ENCODE data around the gene PRAMEF2. TPM values are rescaled to one million over a fixed set of nuclear protein-coding genes. Genes with fewer than 3 reads are reported as not detected.

The PRAMEF2 gene, protein sequence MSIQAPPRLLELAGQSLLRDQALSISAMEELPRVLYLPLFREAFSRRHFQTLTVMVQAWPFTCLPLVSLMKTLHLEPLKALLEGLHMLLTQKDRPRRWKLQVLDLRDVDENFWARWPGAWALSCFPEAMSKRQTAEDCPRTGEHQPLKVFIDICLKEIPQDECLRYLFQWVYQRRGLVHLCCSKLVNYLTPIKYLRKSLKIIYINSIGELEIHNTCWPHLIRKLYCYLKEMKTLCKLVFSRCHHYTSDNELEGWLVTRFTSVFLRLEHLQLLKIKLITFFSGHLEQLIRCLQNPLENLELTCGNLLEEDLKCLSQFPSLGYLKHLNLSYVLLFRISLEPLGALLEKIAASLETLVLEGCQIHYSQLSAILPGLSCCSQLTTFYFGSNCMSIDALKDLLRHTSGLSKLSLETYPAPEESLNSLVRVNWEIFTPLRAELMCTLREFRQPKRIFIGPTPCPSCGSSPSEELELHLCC
- not detected in 5 replicates for total RNA-seq (2022; extraction: Qiagen RNA extraction; ENCODE audit: low read depth)

DNA sequence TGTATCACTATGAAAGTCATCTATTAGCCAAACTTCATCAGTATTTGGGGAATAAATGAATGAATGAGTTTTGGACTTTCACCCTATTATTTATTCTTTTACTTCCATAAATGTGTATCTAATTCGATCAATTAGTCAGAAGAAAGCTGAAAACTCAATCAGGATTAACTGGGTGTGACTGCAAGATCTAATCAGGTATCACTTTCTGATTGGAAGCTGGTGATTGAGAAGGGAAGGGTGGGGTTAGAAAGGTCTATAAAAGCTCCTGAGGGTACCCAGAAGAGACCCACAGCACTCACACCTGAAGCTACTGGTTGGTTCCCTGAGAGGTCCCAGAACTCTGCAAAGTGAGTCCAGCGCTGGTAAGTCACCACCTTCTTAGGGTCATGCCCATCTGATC, at the start of gene PRAMEF2:
TSS of gene PRAMEF2 (plus strand) at position 301 of the 400 bp plus-strand sequence. CDS start 1,924 bp downstream, outside the sequence.

DNA sequence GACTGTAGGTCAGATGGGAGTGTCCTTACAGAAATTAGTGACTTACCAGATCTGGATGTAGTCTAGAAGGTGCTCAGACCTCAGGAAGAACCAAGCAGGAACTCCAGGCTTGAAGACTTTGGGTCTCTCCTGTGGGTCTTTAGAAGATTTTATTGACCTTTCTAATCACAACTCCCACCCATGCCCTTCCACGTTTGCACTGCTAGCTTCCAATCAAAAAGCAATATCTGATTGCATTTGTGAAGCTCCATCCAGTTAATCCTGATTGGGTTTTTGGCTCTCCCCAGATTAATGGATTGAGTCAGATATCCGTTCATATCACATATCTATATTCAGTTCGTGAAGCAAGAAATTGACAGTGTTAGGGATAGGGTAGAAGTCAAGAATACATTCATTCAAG, 25.6 kb upstream of the PRAMEF2 start, which contains the start of gene PRAMEF11:
TSS of gene PRAMEF11 (minus strand) at position 101 of the 400 bp plus-strand sequence. CDS start 2,621 bp downstream, outside the sequence.

DNA sequence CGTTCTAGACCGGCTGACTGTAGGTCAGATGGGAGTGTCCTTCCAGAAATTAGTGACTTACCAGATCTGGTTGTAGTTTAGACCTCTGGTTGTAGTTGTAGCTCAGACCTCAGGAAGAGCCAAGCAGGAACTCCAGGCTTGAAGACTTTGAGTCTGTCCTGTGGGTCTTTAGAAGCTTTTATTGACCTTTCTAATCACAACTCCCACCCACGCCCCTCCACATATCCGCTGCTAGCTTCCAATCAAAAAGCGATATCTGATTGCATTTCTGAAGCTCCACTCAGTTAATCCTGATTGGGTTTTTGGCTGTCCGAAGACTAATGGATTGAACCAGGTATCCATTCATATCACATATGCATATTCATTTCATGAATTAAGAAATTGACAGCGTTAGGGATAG, 8.3 kb upstream of the PRAMEF2 start, which contains the start of gene HNRNPCL1:
TSS of gene HNRNPCL1 (minus strand) at position 101 of the 400 bp plus-strand sequence. CDS start 431 bp downstream, outside the sequence.

DNA sequence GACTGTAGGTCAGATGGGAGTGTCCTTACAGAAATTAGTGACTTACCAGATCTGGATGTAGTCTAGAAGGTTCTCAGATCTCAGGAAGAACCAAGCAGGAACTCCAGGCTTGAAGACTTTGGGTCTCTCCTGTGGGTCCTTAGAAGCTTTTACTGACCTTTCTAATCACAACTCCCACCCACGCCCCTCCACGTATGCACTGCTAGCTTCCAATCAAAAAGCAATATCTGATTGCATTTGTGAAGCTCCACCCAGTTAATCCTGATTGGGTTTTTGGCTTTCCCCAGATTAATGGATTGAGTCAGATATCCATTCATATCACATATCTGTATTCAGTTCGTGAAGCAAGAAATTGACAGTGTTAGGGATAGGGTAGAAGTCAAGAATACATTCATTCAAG, 29.2 kb downstream of the PRAMEF2 start, which contains the start of gene PRAMEF4:
TSS of gene PRAMEF4 (minus strand) at position 101 of the 400 bp plus-strand sequence. CDS start 2,807 bp downstream, outside the sequence.

DNA sequence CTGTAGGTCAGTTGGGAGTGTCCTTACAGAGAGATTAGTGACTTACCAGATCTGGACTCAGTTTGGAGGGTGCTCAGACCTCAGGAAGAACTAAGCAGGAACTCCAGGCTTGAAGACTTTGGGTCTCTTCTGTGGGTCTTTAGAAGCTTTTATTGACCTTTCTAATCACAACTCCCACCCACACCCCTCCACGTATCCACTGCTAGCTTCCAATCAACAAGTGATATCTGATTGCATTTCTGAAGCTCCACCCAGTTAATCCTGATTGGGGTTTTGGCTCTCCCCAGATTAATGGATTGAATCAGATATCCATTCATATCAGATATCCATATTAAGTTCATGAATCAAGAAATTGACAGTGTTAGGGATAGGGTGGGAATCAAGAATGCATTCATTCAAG, 41.3 kb downstream of the PRAMEF2 start, which contains the start of gene PRAMEF10:
TSS of gene PRAMEF10 (minus strand) at position 101 of the 400 bp plus-strand sequence. CDS start 2,423 bp downstream, outside the sequence.

Other genes starting within 250 kb of the PRAMEF2 start
- gene DHRS3, start 238.9 kb upstream of the PRAMEF2 start, total RNA-seq (2022; extraction: Qiagen RNA extraction; ENCODE audit: low read depth): 43.6 to 58.9 TPM (median 53.9 TPM) in 5 replicates
- not detected in 5 replicates for gene AADACL4, start 213.0 kb upstream of the PRAMEF2 start, total RNA-seq (2022; extraction: Qiagen RNA extraction; ENCODE audit: low read depth)
- gene AADACL3, start 141.0 kb upstream of the PRAMEF2 start, total RNA-seq (2022; extraction: Qiagen RNA extraction; ENCODE audit: low read depth): not detected in 5 replicates
- not detected in 5 replicates for gene CFAP107, start 110.9 kb upstream of the PRAMEF2 start, total RNA-seq (2022; extraction: Qiagen RNA extraction; ENCODE audit: low read depth)
- not detected in 5 replicates for gene PRAMEF12, start 83.3 kb upstream of the PRAMEF2 start, total RNA-seq (2022; extraction: Qiagen RNA extraction; ENCODE audit: low read depth)
- gene PRAMEF1, start 65.7 kb upstream of the PRAMEF2 start, total RNA-seq (2022; extraction: Qiagen RNA extraction; ENCODE audit: low read depth): not detected in 5 replicates
- not detected in 5 replicates for gene PRAMEF11, start 25.7 kb upstream of the PRAMEF2 start, total RNA-seq (2022; extraction: Qiagen RNA extraction; ENCODE audit: low read depth)
- not detected in 5 replicates for gene HNRNPCL1, start 8.4 kb upstream of the PRAMEF2 start, total RNA-seq (2022; extraction: Qiagen RNA extraction; ENCODE audit: low read depth)
- gene PRAMEF4, start 29.1 kb downstream of the PRAMEF2 start, total RNA-seq (2022; extraction: Qiagen RNA extraction; ENCODE audit: low read depth): not detected in 5 replicates
- not detected in 5 replicates for gene PRAMEF10, start 41.2 kb downstream of the PRAMEF2 start, total RNA-seq (2022; extraction: Qiagen RNA extraction; ENCODE audit: low read depth)
- gene PRAMEF7, start 59.5 kb downstream of the PRAMEF2 start, total RNA-seq (2022; extraction: Qiagen RNA extraction; ENCODE audit: low read depth): not detected in 5 replicates
- not detected in 5 replicates for gene PRAMEF6, start 90.5 kb downstream of the PRAMEF2 start, total RNA-seq (2022; extraction: Qiagen RNA extraction; ENCODE audit: low read depth)
- gene PRAMEF27, start 199.5 kb downstream of the PRAMEF2 start, total RNA-seq (2022; extraction: Qiagen RNA extraction; ENCODE audit: low read depth): not detected in 5 replicates
- gene HNRNPCL3, start 203.7 kb downstream of the PRAMEF2 start, total RNA-seq (2022; extraction: Qiagen RNA extraction; ENCODE audit: low read depth): not detected in 5 replicates
- gene PRAMEF25, start 213.7 kb downstream of the PRAMEF2 start, total RNA-seq (2022; extraction: Qiagen RNA extraction; ENCODE audit: low read depth): not detected in 5 replicates